Neural cell (in vitro differentiated cells): ENCODE data around the gene ZNF335. TPM values are rescaled to one million over a fixed set of nuclear protein-coding genes. Genes with fewer than 3 reads are reported as not detected.

Experiments used
- H2AFZ ChIP-seq: fragments of 200-600, 300-800 bp; sonication (generic), shearing (Covaris generic); 2 replicates; pipeline ENCODE4 v1.6.0; 2014; ENCODE audit warnings: low read depth, mild to moderate bottlenecking, antibody characterized with exemption, low read length, moderate library complexity
- H3F3A ChIP-seq: fragments of 200-600 bp; shearing (Covaris generic); 2 replicates; pipeline ENCODE4 v1.6.1; 2016; ENCODE audit warnings: mild to moderate bottlenecking, moderate library complexity, mixed read lengths, antibody characterized with exemption, low read length; ENCODE audit not compliant: insufficient read depth, poor library complexity, severe bottlenecking
- H3K27ac ChIP-seq: fragments of 200-600, 300-800 bp; sonication (generic), shearing (Covaris generic); 2 replicates; pipeline ENCODE4 v1.5.1; 2014; ENCODE audit warnings: mild to moderate bottlenecking, low read length, moderate library complexity
- H3K27me3 ChIP-seq: fragments of 300-800, 200-600 bp; sonication (generic), shearing (Covaris generic); 2 replicates; pipeline ENCODE4 v1.6.0; 2014; ENCODE audit warnings: mild to moderate bottlenecking, low read depth, low read length, moderate library complexity; ENCODE audit not compliant: insufficient read depth
- H3K36me3 ChIP-seq: fragments of 300-800, 200-600 bp; sonication (generic), shearing (Covaris generic); 2 replicates; pipeline ENCODE4 v1.5.1; 2014; ENCODE audit warnings: mild to moderate bottlenecking, antibody characterized with exemption, low read length, moderate library complexity; ENCODE audit not compliant: insufficient read depth
- H3K4me2 ChIP-seq: fragments of 300-800, 200-600 bp; sonication (generic), shearing (Covaris generic); 2 replicates; pipeline ENCODE4 v1.6.0; 2014; ENCODE audit warnings: mild to moderate bottlenecking, low read length
- H3K4me3 ChIP-seq: fragments of 300-800, 200-600 bp; sonication (generic), shearing (Covaris generic); 2 replicates; pipeline ENCODE4 v1.5.1; 2014; ENCODE audit warnings: mild to moderate bottlenecking, low read length, moderate library complexity
- H3K79me2 ChIP-seq: fragments of 200-600 bp; shearing (Covaris generic); replicated peaks from 2 replicates; pipeline ENCODE4 v1.6.0; 2014; ENCODE audit warnings: mild to moderate bottlenecking, low read length, moderate library complexity; ENCODE audit not compliant: insufficient read depth
- H3K9ac ChIP-seq: fragments of 300-800, 200-600 bp; sonication (generic), shearing (Covaris generic); 2 replicates; pipeline ENCODE4 v1.6.1; 2016; ENCODE audit warnings: mild to moderate bottlenecking, low read length, mixed read lengths
- H3K9me2 ChIP-seq: fragments of 200-600 bp; shearing (Covaris generic); 2 replicates; pipeline ENCODE4 v1.6.1; 2016; ENCODE audit warnings: mild to moderate bottlenecking, low read length, mixed read lengths; ENCODE audit not compliant: insufficient read depth
- H3K9me3 ChIP-seq: fragments of 200-600, 300-800 bp; sonication (generic), shearing (Covaris generic); 2 replicates; pipeline ENCODE4 v1.6.1; 2016; ENCODE audit warnings: mild to moderate bottlenecking, mixed run types, low read length, moderate library complexity, mixed read lengths
- H4K20me1 ChIP-seq: fragments of 200-600 bp; shearing (Covaris generic); 2 replicates; pipeline ENCODE4 v1.6.1; 2016; ENCODE audit warnings: mild to moderate bottlenecking, mixed run types; ENCODE audit not compliant: insufficient read depth
- CTCF ChIP-seq: fragments of 450-650 bp; IDR thresholded peaks from 2 replicates; pipeline ENCODE4 v1.5.1; 2014; ENCODE audit warnings: antibody characterized with exemption, mild to moderate bottlenecking, moderate library complexity; ENCODE audit not compliant: poor library complexity, severe bottlenecking
- EP300 ChIP-seq: fragments of 450-650 bp; conservative IDR thresholded peaks from 2 replicates; pipeline ENCODE4 v1.6.1; 2014; ENCODE audit warnings: antibody characterized with exemption, mild to moderate bottlenecking, moderate library complexity; ENCODE audit not compliant: poor library complexity, severe bottlenecking
- EZH2 ChIP-seq: fragments of 200-600, 300-800 bp; shearing (Covaris generic), sonication (generic); IDR thresholded peaks from 2 replicates; pipeline ENCODE4 v1.6.1; 2014; ENCODE audit warnings: antibody characterized with exemption, low read length, borderline replicate concordance, mild to moderate bottlenecking; ENCODE audit not compliant: insufficient read depth, poor library complexity, severe bottlenecking
- MXI1 ChIP-seq: fragments of 450-650 bp; conservative IDR thresholded peaks from 2 replicates; pipeline ENCODE4 v1.6.1; 2014; ENCODE audit warnings: antibody characterized with exemption, mild to moderate bottlenecking; ENCODE audit not compliant: poor library complexity, severe bottlenecking
- POLR2AphosphoS5 ChIP-seq: IDR thresholded peaks from 2 replicates; pipeline ENCODE4 v1.6.1; 2012
- RAD21 ChIP-seq: fragments of 450-650 bp; conservative IDR thresholded peaks from 2 replicates; pipeline ENCODE4 v1.6.1; 2014; ENCODE audit warnings: antibody characterized with exemption, mild to moderate bottlenecking, moderate library complexity
- SMC3 ChIP-seq: fragments of 450-650 bp; conservative IDR thresholded peaks from 2 replicates; pipeline ENCODE4 v1.6.1; 2014; ENCODE audit warnings: antibody characterized with exemption, mild to moderate bottlenecking, moderate library complexity; ENCODE audit not compliant: poor library complexity
- TAF1 ChIP-seq: IDR thresholded peaks from 2 replicates; pipeline ENCODE4 v1.6.1; 2012; ENCODE audit warnings: low read depth
- polyA plus RNA-seq: library from polyadenylated mRNA; depleted of rRNA; stranded (reverse); fragments of >200 nt; gene quantifications from 2 replicates; pipeline ENCODE4 v1.2.3, GENCODE V29; 2014
- TF ChIP-seq, protein P1 (sequence below): IDR thresholded peaks from 2 replicates; pipeline ENCODE4 v1.6.1; 2012; ENCODE audit warnings: borderline replicate concordance

The ZNF335 gene
- polyA plus RNA-seq, 1 donor from 2014 or later: 12.8 TPM

DNA sequence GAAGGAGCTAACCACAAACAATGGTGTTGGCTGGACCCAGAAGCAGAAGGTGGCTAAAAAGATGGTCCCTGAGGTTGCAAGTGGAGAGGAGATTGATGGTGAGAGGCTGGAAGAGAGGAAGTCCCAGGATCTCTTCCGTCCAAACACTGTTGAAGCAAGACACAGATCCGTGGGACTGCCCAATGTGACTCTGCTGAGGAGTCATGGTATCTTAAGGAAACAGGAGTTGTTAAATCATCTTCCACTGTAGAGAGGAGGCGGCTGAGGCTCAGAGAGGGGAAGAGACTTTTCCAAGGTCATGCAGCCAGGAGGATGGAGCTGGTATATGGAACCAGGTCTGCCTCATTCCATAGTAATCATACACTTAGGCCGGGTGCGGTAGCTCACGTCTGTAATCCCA is 4.1 kb upstream of the ZNF335 start:
- no peaks in the 10 kb centered on the region for H3K9me2 ChIP-seq

GRCh38 chr20:45975686-45976085 is 3.7 kb upstream of the ZNF335 start:
- TF ChIP-seq CTCF: no peak
- TF ChIP-seq, protein P1, sequence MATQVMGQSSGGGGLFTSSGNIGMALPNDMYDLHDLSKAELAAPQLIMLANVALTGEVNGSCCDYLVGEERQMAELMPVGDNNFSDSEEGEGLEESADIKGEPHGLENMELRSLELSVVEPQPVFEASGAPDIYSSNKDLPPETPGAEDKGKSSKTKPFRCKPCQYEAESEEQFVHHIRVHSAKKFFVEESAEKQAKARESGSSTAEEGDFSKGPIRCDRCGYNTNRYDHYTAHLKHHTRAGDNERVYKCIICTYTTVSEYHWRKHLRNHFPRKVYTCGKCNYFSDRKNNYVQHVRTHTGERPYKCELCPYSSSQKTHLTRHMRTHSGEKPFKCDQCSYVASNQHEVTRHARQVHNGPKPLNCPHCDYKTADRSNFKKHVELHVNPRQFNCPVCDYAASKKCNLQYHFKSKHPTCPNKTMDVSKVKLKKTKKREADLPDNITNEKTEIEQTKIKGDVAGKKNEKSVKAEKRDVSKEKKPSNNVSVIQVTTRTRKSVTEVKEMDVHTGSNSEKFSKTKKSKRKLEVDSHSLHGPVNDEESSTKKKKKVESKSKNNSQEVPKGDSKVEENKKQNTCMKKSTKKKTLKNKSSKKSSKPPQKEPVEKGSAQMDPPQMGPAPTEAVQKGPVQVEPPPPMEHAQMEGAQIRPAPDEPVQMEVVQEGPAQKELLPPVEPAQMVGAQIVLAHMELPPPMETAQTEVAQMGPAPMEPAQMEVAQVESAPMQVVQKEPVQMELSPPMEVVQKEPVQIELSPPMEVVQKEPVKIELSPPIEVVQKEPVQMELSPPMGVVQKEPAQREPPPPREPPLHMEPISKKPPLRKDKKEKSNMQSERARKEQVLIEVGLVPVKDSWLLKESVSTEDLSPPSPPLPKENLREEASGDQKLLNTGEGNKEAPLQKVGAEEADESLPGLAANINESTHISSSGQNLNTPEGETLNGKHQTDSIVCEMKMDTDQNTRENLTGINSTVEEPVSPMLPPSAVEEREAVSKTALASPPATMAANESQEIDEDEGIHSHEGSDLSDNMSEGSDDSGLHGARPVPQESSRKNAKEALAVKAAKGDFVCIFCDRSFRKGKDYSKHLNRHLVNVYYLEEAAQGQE: no peak
- no peak for TF ChIP-seq TAF1
- TF ChIP-seq SMC3: no peak
- TF ChIP-seq RAD21: no peak
- TF ChIP-seq EZH2: no peak
- no peak for TF ChIP-seq POLR2AphosphoS5
- TF ChIP-seq EP300: no peak
- TF ChIP-seq MXI1: no peak
- no peak overlapping the region for H2AFZ ChIP-seq
- no peak overlapping the region for H3K4me2 ChIP-seq
- H3K9me3 ChIP-seq: no peaks in the 10 kb centered on the region
- no peaks in the 10 kb centered on the region for H3K79me2 ChIP-seq
- no peaks in the 10 kb centered on the region for H3K27me3 ChIP-seq
- H3F3A ChIP-seq: no peaks in the 10 kb centered on the region
- no peaks in the 10 kb centered on the region for H3K9me2 ChIP-seq
- H3K9ac ChIP-seq: no peak overlapping the region
- H4K20me1 ChIP-seq: no peaks in the 10 kb centered on the region
- H3K27ac ChIP-seq: no peak overlapping the region
- H3K4me3 ChIP-seq: no peak overlapping the region
- no peaks in the 10 kb centered on the region for H3K36me3 ChIP-seq

More for the DNA sequence above, 4.1 kb upstream of the ZNF335 start:
- H2AFZ ChIP-seq: no peak overlapping the region
- no peak for TF ChIP-seq EZH2
- TF ChIP-seq TAF1: no peak
- no peak for TF ChIP-seq SMC3
- H3K27me3 ChIP-seq: no peaks in the 10 kb centered on the region
- H3K79me2 ChIP-seq: no peaks in the 10 kb centered on the region
- H3K9me3 ChIP-seq: no peaks in the 10 kb centered on the region
- no peak overlapping the region for H3K27ac ChIP-seq
- no peaks in the 10 kb centered on the region for H3K36me3 ChIP-seq
- no peak overlapping the region for H3K9ac ChIP-seq
- no peaks in the 10 kb centered on the region for H4K20me1 ChIP-seq
- H3F3A ChIP-seq: no peaks in the 10 kb centered on the region
- H3K4me2 ChIP-seq: no peak overlapping the region
- H3K4me3 ChIP-seq: no peak overlapping the region
